GM19467 (cell line): ENCODE results near the gene C6orf15.

Experiments
- ATAC-seq: cut with Tn5 transposase; IDR thresholded peaks from one replicate; pipeline ENCODE4 v1.9.1; 2021; ENCODE audit warnings: mild to moderate bottlenecking, moderate library complexity; ENCODE audit not compliant: unreplicated experiment

C6orf15 gene

GRCh38 chr6:31110825-31111582 lies 1.4 kb downstream of the C6orf15 start:
- ATAC-seq = no peak

DNA sequence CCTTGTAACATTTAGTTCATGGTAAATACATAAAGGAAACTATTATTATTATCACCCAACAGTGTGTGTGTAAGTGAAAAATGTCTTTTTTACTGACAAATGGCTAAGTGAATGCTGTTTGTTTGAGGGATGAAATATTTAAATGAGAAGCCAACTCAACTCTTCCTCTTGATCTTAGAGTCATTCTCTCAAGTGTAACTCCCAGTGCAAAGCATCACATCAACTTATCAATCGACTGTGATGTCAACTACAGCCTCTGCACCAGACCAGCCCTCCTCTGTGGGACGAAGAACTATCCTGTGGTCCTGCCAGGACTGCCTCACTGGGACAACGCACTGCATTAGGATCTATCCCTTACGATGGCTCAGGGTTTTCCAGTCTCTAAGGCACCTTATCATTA lies 5.3 kb downstream of the C6orf15 start:
- no peak for ATAC-seq

DNA sequence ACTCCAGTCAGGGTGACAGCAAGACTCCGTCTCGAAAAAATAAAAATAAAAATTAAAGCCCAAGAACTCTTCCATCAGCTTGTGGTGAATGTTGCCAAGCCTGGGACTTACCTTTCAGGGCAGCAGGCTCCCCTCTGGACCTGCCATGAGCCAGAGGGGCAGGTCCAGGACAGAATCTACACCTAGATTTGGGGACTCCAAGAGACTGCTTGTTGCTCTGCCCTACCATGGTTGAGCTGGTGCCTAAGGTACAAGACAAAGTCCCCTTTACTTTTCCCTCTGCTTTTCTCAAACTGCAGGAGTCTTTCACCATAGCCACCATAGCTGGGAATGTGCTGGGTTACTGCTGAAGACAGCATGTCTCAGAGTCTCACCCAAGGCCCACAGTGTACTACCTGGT lies 9.2 kb downstream of the C6orf15 start:
- ATAC-seq = no peak

- no peak for ATAC-seq
These were observed 13.9 kb downstream of the C6orf15 start for GRCh38 chr6:31098449-31098938.

- no peak for ATAC-seq
These were observed 15.7 kb downstream of the C6orf15 start for GRCh38 chr6:31096656-31097055.

DNA sequence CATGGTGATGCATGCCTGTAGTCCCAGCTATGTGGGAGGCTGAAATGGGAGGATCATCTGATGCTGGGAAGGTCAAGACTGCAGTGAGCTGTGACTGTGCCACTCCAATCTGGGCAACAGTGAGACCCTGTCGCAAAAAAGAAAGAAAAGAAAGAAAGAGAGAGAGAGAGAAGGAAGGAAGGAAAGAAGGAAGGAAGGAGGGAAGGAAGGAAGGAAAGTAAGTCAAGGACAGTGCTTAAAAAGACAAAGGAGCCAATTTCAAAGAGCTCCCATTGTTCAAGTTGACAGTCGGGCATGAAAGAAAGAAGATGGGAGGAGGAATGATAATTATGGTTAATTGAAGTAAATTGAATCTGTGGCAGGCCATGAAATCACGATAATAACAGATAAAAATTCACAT lies 16.2 kb downstream of the C6orf15 start:
- no peak for ATAC-seq

DNA sequence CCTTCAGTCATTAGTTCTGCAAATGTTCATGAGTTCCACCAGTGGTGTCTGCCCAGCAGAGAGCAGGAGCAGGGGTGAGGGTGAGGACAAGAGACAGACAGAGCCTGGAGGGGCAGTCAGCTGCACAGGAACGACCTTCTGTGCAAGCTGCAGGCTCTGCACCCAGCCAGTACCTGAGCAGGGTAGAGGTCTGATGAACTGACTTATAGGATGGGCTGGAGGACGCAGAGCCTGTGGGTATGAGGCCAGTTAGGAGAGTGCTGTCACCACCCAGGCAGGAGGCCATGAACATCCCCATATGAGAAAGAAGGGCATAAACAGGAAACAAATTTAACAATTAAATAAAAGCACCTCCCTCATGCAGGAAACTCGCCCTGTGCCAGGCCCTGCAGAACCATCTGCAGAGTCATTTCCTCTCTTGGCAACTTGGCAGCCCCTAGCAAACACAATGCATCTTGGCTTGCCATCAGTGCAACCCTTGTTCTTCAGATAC lies 17.9 kb downstream of the C6orf15 start:
- no peak for ATAC-seq

- no peak for ATAC-seq
These were observed 19.4 kb downstream of the C6orf15 start for GRCh38 chr6:31092769-31093505.

DNA sequence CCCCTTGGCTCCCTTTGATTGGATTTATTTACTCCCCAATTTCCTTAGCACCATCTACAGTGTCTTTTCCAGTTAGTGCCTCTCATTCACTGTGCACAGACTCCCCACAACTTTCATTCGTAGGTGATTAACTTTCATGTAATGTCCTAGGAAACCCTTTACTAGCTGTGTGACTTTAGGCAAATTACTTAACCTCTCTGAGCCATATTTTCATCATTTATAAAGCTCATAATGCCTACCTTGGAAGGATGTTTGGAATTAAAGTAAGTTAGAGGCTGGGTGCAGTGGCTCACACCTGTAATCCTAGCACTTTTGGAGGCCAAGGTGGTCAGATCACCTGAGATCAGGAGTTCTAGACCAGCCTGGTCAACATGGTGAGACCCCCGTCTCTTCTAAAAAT lies 20.1 kb downstream of the C6orf15 start:
- no peak for ATAC-seq

DNA sequence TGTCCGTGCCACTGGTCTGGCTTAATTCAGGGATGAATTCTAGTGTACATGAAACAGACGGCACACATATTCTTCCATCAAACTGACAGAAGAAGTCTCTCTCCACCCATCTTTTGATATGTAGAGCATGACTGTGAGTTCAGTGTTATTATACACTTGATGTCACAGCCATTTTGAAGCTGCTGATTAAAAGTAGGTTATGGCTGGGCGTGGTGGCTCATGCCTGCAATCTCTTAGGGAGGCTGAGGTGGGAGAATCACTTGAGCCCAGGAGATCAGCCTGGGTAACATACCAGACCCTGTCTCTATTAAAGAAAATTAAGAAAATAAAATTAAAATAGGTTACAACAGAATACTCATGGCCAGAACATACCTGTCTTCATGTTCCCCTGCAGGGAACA lies 20.7 kb downstream of the C6orf15 start:
- ATAC-seq = no peak

DNA sequence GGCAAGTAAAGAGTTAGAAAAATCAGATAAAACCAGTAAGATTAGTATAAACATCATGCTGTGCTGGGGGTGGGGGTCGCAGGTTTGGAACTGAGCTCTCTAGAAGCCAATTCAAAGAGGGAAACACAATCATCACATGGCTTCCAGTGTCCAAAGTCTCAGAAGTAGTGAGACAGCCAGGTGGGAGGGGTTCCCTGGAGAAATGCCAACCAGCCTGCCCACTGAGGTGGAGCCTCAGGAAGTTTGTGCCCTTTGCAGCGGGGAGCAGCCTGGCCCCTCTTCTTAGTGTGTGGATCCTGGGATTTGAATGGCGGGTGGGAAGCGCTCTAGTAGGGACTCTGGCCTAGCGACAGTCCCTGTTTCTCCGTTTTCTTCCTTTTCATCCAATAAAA lies 21.4 kb downstream of the C6orf15 start:
- no peak for ATAC-seq

DNA sequence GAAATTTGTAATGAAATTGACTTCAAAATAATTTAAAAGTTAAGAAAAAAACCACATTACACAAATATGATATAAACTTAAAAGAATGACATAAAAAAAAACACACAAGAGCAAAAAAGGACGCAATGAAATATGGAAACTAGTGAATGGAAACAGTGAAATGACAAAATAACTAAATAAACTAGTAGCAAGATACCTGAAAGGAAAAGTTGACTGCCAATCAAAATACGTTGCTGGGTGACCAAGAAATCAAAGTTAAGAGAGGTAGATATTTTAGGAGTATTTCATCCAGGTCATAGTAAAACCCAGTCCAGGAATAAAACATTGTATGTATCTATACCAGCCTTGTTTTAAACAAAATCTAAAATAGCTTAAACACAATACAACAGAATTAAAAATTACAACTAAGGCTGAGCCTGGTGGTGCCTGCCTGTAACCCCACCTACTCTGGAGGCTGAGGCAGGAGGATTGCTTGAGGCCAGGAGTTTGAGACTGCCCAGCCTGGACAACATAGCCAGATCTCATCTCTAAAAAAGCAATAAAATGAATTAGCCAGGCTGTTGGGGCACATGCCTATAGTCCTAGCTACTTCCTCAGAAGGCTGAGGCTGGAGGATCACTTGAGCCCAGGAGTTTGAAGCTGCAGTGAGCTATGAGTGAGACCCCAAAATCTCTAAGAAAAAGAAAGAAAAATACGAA lies 22.0 kb downstream of the C6orf15 start:
- ATAC-seq = no peak

DNA sequence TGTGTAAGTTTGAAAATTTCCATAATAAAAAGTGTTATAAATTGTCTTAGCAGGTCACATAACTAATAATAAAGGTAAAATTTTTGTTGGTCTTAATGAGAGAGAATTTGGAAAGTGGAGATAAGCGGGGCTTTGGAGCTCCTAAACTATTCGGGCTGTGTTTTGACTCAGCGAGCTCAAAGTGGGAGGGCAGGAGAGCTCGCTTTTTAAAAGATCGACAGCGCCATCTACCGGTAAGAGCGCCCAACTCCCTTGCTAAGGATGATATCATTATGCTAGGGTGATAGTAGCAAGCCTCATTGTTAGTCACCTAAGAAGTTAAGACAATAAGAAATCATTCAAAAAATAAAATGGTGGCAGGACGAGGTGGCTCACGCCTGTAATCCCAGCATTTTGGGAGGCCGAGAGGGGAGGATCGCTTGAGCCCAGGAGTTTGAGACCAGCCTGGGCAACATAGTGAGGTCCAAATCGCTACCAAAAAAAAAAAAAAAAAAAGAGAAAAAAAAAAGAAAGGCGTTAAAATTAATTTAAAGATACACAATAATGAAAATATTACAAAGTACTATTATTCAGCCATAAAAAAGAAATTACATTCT lies 24.8 kb downstream of the C6orf15 start:
- no peak for ATAC-seq

DNA sequence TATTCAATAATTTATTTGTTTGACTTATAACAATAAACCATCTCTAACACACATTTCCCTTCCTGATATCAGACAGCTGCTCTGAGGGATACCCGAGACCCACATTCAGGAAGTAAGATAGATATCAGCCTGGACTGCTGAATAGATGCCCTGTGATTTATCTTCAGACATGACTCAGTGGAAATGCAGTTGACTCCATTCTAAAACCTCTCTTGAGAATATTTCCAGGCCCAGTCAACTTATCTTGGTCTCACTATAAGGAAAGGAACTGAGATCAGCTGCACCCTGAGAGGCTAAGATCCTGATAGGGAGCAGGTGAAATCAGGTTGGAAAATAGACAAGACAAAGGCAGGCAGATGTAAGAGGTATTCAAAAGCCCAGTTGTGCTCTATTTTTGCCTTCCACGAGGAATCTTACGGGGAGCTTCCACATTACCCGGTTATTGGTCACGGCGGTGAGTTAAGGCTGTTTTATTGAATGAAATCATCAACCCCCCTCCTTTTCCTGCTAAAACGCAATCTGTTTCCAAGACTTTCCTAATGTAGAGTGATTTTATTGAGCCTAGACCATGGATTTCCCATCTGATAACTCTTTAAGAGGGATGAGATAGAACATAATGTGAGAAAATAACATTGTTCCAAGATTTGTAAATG lies 25.5 kb downstream of the C6orf15 start:
- no peak for ATAC-seq

GRCh38 chr6:31083742-31084354 lies 28.5 kb downstream of the C6orf15 start:
- no peak for ATAC-seq

GRCh38 chr6:31081872-31082271 lies 30.5 kb downstream of the C6orf15 start:
- no peak for ATAC-seq

DNA sequence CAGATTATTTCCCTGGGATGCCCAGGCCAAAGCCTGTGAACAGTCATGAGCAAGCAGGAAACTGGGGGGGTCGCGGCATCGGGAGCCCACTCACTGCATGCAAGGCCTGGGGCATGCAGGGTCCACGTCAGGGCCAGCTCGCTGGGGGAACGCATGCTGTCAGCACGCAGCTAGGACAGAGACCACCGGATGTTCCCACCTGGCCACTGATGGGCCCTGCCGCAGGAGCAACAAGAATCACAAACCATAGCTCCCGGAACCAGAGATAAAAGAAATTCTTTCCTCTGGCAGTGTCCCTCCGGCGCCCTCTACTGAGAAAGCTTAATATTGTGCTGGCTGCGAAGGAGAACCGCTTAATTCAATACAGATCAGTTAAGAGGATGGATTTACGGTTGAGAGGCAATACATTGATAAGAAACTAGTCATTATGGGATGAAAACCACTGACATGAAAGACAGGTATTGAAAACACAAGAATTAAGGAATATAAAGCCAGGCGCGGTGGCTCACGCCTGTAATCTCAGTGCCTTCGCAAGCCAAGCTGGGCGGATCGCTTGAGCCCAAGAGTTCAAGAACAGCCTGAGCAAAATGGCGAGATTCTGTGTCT lies 32.6 kb downstream of the C6orf15 start:
- no peak for ATAC-seq

GRCh38 chr6:31076611-31077010 lies 35.8 kb downstream of the C6orf15 start:
- no peak for ATAC-seq

DNA sequence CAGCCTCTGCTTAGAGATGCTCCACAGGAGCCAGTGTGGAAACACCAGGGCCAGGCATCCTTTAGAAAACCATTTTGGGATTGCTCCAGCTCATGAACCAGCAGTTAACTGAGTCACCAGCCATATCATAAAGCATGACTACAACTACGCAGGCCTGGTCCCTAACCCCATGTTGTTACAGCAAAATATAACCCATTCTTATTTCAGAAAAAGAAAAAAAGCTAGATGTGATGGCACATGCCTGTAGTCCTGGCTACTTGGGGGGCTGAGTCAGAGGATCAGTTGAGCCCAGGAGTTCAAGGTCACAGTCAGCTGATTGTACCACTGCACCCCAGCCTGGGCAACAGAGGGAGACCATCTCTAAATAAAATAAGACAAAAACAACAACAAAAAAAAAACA lies 36.8 kb downstream of the C6orf15 start:
- no peak for ATAC-seq

GRCh38 chr6:31074401-31074800 lies 38.0 kb downstream of the C6orf15 start:
- ATAC-seq = no peak
